UCSD-AML1 (cell line): ENCODE measurements around the gene RPH3AL.
"Not testable (repeated sequence)": the region's sequence is repeated elsewhere in the genome, so short reads cannot be mapped to it uniquely, and the experiment has no call there.

Source experiments
- DNase-seq: peaks from one replicate; lab custom pipeline; 2025; ENCODE audit not compliant: unreplicated experiment; lab: John Stamatoyannopoulos, UW

Gene RPH3AL

DNA sequence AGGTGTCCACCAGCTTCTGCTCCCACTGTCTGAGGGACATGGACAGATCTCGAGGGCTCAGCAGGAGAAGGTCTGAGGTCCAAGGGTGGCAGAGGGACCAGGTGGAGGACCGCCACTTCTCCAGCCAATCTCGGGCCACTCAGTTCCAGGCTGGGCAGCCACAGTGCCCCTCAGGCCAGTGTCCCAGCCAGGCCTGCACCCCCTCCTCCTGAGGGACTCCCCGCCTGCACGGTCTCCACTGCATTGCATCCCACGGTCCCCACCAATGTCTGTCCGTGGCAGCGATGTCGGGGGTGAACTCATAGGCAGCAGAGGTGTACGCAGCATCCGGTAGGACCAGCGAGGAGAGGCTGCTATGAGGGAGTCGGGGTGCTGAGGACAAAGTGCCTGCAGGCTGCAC lies 107.0 kb downstream of the RPH3AL start:
- no peak for DNase-seq

DNA sequence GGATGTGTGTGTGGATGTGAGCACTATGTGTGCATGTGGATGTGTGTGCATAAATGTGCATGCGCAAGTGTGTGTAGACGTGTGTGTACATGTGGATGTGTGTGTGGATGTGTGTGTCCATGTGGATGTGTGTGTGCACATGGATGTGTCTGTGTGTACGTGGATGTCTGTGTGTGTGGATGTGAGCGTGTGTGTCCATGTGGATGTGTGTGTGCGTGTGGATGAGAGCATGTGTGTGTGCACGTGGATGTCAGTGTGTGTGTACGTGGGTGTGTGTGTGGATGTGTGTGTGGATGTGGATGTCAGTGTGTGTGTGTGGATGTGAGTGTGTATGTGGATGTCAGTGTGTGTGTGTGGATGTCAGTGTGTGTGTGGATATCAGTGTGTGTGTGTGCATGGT lies 107.6 kb downstream of the RPH3AL start:
- no peak for DNase-seq

DNA sequence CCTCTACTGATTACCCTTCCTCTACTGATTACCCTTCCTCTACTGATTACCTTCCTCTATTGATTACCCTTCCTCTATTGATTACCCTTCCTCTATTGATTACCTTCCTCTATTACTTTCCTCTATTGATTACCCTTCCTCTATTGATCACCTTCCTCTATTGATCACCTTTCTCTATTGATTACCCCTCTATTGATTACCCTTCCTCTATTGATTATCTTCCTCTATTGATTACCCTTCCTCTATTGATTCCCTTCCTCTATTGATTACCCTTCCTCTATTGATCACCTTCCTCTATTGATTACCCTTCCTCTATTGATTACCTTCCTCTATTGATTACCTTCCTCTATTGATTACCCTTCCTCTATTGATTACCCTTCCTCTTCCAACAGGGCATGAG lies 108.7 kb downstream of the RPH3AL start:
- not testable (repeated sequence) for DNase-seq

DNA sequence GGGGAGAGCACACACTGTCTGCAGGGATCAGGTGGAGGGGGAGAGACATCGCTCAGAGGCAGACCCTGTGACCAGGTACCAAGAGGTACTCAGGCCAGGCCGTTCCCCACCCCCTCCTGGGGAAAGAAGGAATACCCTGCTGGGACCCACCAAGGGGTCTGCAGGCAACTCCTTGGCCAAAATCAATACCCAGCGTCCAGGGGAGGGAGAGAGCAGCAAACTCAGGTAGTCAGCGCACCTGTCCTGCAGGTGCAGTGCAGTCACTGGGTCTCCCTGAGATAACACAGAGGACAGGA lies 113.7 kb downstream of the RPH3AL start:
- DNase-seq: no peak

DNA sequence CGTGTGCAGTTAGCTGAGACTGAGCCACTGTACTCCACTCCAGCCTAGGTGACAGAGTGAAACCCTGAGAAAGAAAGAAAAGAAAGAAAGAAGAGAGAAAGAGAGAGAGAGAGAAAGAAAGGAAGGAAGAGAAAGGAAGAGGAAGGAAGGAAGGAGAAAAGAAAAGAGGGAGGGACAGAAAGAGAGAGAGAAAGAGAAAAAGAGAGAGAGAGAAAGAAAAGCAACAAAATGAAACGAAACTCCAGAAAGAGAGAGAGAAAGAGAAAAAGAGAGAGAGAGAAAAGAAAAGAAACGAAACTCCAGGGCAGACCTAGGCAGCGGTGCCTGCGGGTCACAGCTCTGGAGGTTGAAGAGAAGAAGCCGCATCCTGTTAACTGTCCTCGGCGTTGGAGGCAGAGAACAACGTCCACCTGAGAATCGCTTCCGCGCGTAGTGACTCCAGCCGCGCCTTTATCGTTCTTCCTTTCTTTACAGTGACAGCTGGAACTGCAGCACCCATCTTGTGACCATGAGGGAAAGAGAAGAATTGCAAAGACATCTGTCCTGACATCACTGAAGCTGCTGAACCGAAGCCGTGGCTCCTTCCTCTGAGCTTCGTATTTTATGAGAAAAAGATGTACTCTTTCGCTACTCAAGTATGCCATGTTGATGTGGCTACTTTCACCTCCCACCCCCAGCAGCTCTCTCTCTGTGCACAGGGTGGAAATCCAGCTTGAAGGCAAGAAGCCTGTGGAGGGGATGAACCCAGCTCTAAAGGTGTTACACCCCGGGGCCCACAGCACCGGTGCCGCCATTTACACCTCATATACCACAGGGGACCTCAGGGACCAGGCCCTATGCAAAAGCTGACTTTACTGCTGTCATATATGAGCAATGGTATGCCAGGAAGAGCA lies 114.3 kb downstream of the RPH3AL start:
- no peak for DNase-seq

DNA sequence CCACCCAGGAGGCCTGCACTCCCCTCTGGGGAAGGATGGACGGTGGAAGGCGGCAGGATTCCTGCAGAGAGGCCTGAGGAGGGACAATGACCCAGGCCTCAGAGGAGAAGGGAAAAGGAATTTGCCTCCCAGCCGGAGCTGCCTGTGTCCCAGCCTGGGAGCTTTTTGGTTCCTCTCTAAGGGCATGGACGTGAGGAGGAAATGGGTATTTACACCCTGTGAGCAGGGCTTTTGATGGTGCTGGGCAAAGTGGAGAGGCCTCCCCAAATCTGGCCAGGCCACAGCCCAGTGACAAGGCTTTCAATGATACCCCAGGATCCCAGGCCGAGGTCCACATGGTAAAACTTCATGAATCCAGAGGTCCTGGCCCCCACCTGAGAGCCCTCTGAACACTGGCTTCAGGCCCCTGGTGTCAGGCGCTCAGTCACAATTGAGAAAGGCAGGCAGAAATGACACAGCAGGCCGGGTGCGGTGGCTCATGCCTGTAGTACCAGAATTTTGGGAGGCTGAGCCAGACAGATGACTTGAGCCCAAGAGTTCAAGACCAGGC lies 115.1 kb downstream of the RPH3AL start:
- DNase-seq: no peak

DNA sequence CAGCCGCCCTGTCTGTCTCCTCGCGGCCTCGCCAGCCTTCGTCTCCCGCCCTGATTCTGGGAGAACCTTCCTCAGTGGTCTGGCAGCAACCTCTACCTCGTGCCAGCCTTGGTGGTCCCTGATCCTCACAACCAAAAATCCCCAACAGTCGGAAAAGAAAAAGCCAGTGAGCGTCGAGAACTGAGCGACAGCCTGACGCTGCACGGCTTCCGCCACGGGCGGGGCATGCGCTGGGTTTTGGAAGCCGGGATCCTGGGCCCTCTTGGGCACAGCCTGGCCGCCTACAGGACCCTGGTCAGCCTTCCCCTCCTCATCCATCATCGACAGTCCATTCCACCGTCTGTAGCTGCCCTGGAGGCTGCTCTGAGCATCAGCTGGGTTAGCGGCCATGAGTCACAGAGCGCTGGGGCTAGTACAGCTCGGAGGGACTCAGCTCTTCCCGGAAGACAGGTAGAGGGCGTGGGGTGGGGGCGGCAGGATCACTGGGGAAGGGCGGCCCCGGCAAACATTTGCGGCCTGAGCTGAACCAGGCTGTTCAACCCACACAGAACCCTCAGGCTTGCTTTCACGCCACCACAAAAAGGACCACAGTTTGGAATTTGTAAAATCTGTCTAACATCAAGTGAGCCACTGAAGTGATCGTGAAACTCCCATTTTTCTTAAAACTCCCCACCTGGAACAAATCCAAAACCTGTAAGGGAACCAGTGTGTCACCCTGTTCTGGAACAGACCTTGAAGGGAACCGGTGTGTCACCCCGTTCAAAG lies 115.8 kb downstream of the RPH3AL start:
- DNase-seq: no peak

DNA sequence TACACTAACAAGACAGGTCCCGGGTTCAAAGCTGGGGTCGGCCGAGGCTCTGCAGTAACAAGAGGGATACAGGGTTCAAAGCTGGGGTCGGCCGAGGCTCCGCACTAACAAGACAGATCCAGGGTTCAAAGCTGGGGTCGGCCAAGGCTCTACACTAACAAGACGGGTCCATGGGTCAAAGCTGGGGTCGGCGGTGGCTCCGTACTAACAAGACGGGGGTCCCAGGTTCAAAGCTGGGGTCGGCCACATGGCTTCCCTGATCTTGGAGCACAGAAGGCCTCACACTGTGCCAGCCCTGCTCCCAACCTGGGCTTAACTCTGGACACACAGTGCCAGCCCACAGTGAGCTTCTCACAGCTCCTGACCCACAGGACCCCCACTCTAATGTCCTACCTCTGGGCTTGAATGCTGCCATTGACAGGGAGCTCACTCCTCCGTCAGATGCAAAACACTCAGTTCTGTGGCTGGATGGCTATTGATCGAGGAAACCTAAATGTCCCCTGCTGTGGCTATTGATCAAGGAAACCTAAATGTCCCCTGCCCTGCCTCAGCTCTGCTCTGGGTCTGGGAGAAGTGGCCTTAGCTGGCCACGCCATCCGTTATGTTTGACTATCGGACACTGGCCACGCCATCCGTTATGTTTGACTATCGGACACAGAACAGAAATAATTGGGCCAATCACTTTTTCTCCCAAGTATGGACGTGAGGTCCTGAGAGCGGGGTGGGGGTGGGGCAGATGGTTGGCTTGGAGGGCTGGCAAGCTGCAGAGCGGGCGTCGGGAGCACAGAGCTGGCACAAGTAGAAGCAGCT lies 116.6 kb downstream of the RPH3AL start:
- DNase-seq: no peak

DNA sequence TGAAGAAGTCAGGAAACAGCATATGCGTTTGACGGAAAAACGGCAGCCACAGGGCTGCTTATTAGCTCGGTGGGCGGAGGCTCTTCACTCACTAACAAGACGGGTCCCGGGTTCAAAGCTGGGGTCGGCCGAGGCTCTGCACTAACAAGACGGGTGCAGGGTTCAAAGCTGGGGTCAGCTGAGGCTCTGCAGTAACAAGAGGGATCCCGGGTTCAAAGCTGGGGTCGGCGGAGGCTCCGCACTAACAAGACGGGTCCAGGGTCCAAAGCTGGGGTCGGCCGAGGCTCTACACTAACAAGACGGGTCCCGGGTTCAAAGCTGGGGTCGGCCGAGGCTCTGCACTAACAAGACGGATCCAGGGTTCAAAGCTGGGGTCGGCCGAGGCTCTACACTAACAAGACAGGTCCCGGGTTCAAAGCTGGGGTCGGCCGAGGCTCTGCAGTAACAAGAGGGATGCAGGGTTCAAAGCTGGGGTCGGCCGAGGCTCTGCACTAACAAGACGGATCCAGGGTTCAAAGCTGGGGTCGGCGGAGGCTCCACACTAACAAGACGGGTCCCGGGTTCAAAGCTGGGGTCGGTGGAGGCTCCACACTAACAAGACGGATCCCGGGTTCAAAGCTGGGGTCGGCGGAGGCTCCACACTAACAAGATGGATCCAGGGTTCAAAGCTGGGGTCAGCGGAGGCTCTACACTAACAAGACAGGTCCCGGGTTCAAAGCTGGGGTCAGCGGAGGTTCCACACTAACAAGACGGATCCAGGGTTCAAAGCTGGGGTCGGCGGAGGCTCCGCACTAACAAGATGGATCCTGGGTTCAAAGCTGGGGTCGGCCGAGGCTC lies 117.4 kb downstream of the RPH3AL start:
- DNase-seq: not testable (repeated sequence)

DNA sequence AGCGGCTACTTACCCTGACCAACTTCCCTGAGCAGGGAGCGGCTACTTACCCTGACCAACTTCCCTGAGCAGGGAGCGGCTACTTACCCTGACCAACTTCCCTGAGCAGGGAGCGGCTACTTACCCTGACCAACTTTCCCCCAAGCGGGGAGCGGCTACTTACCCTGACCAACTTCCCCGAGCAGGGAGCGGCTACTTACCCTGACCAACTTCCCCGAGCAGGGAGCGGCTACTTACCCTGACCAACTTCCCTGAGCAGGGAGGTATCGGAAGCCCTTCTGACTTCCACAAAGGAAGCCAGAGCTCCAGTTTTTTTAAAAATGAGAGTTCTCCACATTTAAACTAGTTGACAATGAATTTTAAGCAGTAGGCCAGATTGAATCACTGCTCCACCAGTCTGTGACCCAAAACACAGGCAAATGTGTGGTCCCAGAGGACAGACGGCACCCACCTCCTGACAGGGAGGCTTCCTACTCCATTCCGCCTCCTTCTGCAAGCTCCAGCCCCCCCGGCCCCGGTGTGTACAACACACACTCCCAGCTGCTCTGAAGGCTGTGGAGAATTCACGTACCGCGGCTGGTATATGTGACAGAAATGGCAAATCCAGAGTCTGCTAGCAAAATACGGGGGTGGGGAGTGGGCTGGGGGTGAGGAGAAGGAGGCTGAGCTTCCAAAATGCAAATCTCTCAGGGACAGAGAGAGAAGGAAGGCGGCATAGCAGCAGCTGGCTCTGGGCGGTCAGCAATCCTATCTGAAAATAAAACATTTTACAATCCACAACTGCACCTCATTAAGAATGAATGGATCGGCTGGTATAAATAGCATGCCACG lies 118.2 kb downstream of the RPH3AL start:
- not testable (repeated sequence) for DNase-seq

DNA sequence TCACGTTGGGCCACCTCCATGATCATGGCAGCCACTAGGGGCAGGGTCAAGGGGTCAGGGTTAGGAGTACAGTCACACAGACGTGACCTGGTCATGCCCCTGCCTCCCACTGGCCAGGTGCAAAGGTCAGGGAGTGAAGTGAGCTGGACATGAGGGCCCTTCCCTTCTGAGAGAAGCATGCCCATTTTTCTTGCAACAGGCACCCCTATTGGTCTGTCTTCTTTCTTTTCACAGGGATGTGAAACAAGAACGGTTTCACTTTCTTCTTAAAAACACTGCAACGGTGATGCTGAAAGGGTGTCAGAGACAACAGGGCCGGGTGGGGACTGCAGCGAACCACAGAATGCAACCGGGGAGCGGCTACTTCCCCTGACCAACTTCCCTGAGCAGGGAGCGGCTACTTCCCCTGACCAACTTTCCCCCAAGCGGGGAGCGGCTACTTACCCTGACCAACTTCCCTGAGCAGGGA lies 119.1 kb downstream of the RPH3AL start:
- no peak for DNase-seq

DNA sequence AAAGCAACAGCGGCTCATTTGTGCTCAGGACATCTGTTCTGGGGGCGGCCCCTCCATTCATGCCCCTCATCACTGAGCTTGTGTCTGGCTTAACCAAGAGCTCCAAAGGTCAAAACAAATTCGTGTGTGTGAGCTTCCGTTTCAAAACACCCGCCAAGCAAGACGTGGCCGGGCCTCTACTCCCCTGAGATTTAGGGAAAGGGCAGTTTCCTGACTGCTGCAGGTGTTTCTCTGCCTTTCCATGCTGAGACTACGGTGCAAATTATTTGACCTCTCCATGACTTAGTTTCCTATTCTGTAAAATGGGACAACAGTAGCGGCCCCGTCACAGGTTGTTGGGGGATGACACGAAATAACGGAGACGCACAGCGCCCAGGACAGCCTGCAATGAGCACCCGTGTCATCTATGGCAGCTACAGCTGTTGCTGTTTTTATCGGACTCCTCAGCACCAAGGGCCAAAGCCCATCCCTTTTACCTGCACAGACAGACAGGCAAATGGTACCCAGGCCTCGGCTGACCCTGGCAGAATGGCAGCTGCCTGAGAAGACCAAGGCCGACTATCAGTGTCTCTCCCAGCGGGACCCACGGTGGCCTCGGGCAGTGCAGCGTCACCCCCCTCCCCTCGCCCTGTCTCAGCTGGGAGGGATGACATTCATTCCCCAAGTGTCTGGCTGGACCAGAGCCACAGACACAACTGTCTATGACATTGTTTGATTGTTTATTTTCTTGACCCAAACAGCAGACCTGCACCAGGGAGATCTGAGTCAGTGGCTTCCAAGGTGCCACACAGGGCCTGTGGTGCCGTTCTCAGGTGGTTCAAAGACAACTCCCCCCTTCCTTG lies 120.4 kb downstream of the RPH3AL start:
- no peak for DNase-seq

DNA sequence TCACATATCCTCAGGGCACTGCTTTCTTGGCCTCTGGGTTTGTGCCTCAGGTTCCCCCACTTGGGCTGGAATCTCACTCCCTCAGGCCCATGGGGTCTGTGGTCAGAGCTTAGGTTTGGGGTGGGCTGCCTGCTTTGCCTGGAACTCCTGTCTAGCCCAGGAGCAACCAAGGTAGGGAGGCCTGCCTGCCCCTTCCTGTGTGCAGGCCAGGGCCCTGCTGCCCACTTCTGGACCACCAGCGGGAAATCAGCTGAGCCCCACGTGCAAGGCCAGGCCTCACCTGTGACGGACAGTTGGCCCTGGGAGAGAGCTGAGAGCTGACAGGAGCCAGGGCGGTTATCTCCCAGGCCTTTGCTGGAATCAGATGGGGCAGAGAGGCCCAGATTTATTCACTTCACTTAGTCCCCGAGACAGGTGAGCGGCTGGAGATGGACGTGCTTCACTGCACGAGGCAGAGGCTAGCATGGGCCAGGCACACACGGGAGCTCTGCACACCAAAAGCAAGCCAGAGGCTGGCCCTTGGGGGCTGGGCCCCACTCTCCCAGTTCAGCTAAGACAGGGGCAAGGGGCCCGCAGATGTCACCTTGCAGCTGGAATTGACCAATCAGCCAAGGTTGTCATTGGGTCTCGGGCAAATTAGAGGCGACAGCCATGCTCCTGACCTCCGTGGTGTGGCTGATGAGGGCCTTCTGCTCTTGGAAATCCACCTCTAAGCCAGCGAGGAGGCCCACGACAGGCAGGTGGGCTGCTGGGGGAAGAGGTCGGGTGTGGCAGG lies 121.2 kb downstream of the RPH3AL start:
- DNase-seq: no peak

DNA sequence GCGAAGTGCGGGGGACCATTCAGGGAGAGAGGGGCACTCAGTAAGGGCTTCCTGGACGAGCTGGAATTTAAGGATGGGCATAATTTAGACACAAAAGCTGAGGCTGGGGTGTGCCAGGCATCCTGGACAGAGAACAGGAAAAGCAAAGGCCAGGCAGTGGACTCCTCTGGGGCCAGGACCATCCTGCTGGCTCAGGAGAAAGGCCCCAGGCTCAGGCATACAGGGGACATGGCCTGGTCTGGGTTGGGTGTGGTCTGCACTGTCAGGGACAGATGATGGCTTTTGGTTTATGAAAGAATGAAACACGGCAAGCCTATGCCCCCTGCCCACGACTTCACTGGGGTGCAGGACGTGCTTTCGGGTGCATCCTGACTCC lies 122.2 kb downstream of the RPH3AL start:
- DNase-seq: no peak

DNA sequence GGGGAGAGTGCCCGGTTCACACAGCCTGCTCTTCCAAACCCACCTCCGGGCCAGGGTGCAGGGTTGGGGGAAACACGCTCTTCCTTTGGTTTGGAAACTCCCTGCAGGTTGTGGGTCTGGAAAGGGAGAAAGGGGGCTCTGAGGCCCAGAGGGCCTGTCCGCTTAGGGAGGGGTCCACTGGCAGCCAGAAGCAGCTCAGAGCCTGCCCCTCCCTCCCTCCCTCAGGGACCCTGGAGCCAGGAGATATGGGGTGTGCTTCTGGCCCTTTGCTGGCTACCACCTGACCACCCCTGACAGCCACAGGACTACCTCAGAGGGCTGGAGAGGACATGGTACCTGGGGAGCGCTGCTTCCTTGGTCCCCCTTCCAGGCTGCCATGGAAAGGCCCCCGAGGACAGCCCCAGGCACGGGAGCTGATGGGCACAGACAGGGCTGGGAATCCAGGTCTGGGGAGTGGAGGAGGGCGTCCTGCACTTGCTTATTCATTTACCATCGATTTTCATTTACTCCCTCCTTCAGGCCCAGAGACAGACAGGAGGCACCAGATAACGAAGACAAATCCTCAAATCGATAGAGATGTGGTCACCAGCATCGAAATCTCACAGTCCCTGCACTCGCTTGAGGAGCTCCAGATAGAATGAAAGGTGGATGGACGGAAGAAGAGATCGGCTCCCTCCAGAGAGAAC lies 122.8 kb downstream of the RPH3AL start:
- no peak for DNase-seq

DNA sequence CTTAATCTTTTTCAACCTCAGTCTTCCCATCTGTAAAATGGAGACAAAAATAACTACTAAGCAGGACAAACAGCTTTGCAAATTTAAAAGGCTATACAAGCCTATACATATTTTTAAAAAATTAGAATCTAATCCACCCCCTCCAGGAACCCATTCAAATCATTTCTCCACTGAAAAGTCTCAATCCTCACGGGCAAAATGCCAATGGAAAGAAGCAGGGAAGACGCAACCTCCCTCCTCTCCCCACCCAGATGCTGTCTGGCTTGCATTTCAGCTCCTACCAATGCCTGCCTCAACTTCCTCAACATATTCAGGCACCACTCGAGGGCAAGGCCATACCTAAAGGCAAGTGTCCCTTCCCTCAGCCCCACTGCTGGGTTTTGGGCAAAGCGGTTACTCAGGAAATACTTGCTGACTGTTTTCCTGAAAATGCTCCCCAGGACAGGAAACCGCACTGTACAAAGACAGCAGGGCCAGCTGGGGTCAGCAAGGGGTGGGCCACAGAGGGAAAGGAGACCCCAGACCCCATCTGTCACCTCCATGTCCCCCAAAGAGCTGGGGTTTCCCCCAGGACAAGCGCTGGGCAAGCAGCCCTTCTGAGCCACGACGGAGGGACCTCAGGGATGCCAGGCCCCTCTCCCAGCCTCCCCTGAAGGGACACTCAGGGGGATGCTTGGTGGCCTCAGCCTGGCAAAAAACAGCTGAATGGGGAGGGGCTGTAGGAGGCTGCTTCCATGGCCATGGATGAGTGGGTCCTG lies 123.5 kb downstream of the RPH3AL start:
- DNase-seq: peak; percentile 35
